Colonic mucosa (tissue), 4 donors: Measurements from ENCODE around the gene HACD4. TPM values are rescaled to one million over a fixed set of nuclear protein-coding genes. Genes with fewer than 3 reads are reported as not detected.

Experiments
- DNase-seq: peaks from one replicate; pipeline ENCODE4 v3.0.0-alpha.2; 2020
- H3K27ac ChIP-seq: fragments of 200-600 bp; one replicate; pipeline ENCODE4 v1.8.0; 2021
- H3K27me3 ChIP-seq: fragments of 200-600 bp; one replicate; pipeline ENCODE4 v1.8.0; 2021
- H3K36me3 ChIP-seq: fragments of 200-600 bp; one replicate; pipeline ENCODE4 v1.8.0; 2021
- H3K4me1 ChIP-seq: fragments of 200-600 bp; one replicate; pipeline ENCODE4 v1.8.0; 2021; ENCODE audit warnings: mild to moderate bottlenecking
- H3K4me3 ChIP-seq: fragments of 200-600 bp; one replicate; pipeline ENCODE4 v1.8.0; 2021
- H3K9ac ChIP-seq, 2 donors: one replicate each; pipeline ENCODE4 v1.7.0; 2013; ENCODE audit warnings: control low read depth in 2 of 2, low read depth in 2 of 2, low read length in 2 of 2
- H3K9me3 ChIP-seq: fragments of 200-600 bp; one replicate; pipeline ENCODE4 v1.8.0; 2021
- CTCF ChIP-seq: fragments of 200-600 bp; IDR thresholded peaks from one replicate; pipeline ENCODE4 v1.8.0; 2022; ENCODE audit warnings: antibody characterized with exemption, mild to moderate bottlenecking
- intact Hi-C: fragments of 100-400 bp; cut with DNase I; formaldehyde crosslinking; loops from one replicate; pipeline ENCODE4 v1.14.1; 2022
- total RNA-seq, 2 donors: library from RNA; stranded (reverse); fragmentation: NEBNext Ultra II Directional in 1 of 2; extraction: Animal tissue kit (Norgen Biotek cat#: 25700) in 1 of 2; gene quantifications; one replicate each; pipeline ENCODE4 v1.2.1, GENCODE V29; 2021
- donor health status: healthy.
- donor health status: DM: no; HTN: no; CAD: no.
- donor health status: DM: no; HTN: no; CAD: no.

The HACD4 gene
- total RNA-seq, 2 donors from 2014 or later, result 0.67 to 2.5 TPM

- no peak overlapping the region for H3K4me3 ChIP-seq
- no peaks in the 10 kb centered on the region for H3K27me3 ChIP-seq
- no peak for DNase-seq
- no peak for TF ChIP-seq CTCF
- no peaks in the 10 kb centered on the region for H3K9me3 ChIP-seq
- intact Hi-C loops, result no loop called here
- H3K9ac ChIP-seq, result no peak overlapping the region
- no peaks in the 10 kb centered on the region for H3K36me3 ChIP-seq
- no peak overlapping the region for H3K27ac ChIP-seq
- no peaks in the 10 kb centered on the region for H3K4me1 ChIP-seq
Measured at GRCh38 chr9:20972684-20973083, 58.8 kb downstream of the HACD4 start.

GRCh38 chr9:20962536-20963225, 68.8 kb downstream of the HACD4 start:
- Histone ChIP-seq H3K27me3 (no peaks in the 10 kb centered on the region), H3K36me3 (no peaks in the 10 kb centered on the region), H3K27ac (no peak overlapping the region), H3K4me1 (no peaks in the 10 kb centered on the region), H3K9me3 (no peaks in the 10 kb centered on the region), H3K4me3 (no peak overlapping the region), H3K9ac (no peak overlapping the region)
- intact Hi-C loops, result loop anchor here (10.0 kb wide), 1 partner anchor 152 kb away; no protein-coding TSS in a partner anchor
- DNase-seq, result no peak
- no peak for TF ChIP-seq CTCF

GRCh38 chr9:20950707-20951106, 80.7 kb downstream of the HACD4 start:
- DNase-seq, result no peak
- no peaks in the 10 kb centered on the region for H3K27me3 ChIP-seq
- no peak overlapping the region for H3K4me3 ChIP-seq
- no peak for TF ChIP-seq CTCF
- H3K9ac ChIP-seq, result no peak overlapping the region
- H3K9me3 ChIP-seq, result no peaks in the 10 kb centered on the region
- H3K27ac ChIP-seq, result no peak overlapping the region
- H3K4me1 ChIP-seq, result no peaks in the 10 kb centered on the region
- H3K36me3 ChIP-seq, result no peaks in the 10 kb centered on the region
- intact Hi-C loops, result no loop called here

Other genes with a start within 250 kb of the HACD4 start
- not detected for gene IFNB1, start 46.3 kb upstream of the HACD4 start, total RNA-seq
- gene IFNW1, start 110.2 kb upstream of the HACD4 start, total RNA-seq, result not detected
- gene IFNA21, start 135.0 kb upstream of the HACD4 start, total RNA-seq, result not detected
- gene IFNA4, start 155.9 kb upstream of the HACD4 start, total RNA-seq, result not detected
- gene IFNA7, start 170.6 kb upstream of the HACD4 start, total RNA-seq, result not detected
- not detected for gene IFNA10, start 175.5 kb upstream of the HACD4 start, total RNA-seq
- gene IFNA16, start 185.7 kb upstream of the HACD4 start, total RNA-seq, result not detected
- gene IFNA17, start 196.6 kb upstream of the HACD4 start, total RNA-seq, result not detected
- gene IFNA14, start 208.4 kb upstream of the HACD4 start, total RNA-seq, result not detected